IMR-90 (cell line): ENCODE results near the gene C6orf52.

Source experiments
- BHLHE40 ChIP-seq: fragments of 150-350 bp; IDR thresholded peaks from 2 replicates; pipeline ENCODE4 v1.6.1; 2016; ENCODE audit warnings: mild to moderate bottlenecking, low read depth, low read length
- CEBPB ChIP-seq: IDR thresholded peaks from 2 replicates; pipeline ENCODE4 v1.6.1; 2012; ENCODE audit warnings: low read depth, low read length, improper control_type of control experiment
- CHD1 ChIP-seq: IDR thresholded peaks from 2 replicates; pipeline ENCODE4 v1.6.1; 2012; ENCODE audit warnings: low read depth, low read length, improper control_type of control experiment
- FOS ChIP-seq: fragments of 150-350 bp; IDR thresholded peaks from 2 replicates; pipeline ENCODE4 v1.6.1; 2016; ENCODE audit warnings: low read depth, low read length
- NFE2L2 ChIP-seq: fragments of 150-350 bp; IDR thresholded peaks from 2 replicates; pipeline ENCODE4 v1.6.1; 2016; ENCODE audit warnings: low read depth, mild to moderate bottlenecking, low read length
- POLR2A ChIP-seq: IDR thresholded peaks from 2 replicates; pipeline ENCODE4 v1.6.1; 2012; ENCODE audit warnings: mild to moderate bottlenecking, low read depth, low read length
- RAD21 ChIP-seq: IDR thresholded peaks from 2 replicates; pipeline ENCODE4 v1.6.1; 2012; ENCODE audit warnings: low read length, improper control_type of control experiment
- RCOR1 ChIP-seq: IDR thresholded peaks from 2 replicates; pipeline ENCODE4 v1.6.1; 2012; ENCODE audit warnings: mild to moderate bottlenecking, low read length, improper control_type of control experiment; ENCODE audit not compliant: insufficient replicate concordance
- RFX5 ChIP-seq: IDR thresholded peaks from 2 replicates; pipeline ENCODE4 v1.8.0; 2012; ENCODE audit warnings: low read depth, mild to moderate bottlenecking, low read length, moderate library complexity
- SMC3 ChIP-seq: fragments of 150-350 bp; IDR thresholded peaks from 2 replicates; pipeline ENCODE4 v1.6.1; 2016; ENCODE audit warnings: low read depth, mild to moderate bottlenecking, antibody characterized with exemption, low read length, moderate library complexity
- TF ChIP-seq, protein P1 (sequence below): fragments of 150-350 bp; IDR thresholded peaks from 2 replicates; pipeline ENCODE4 v1.6.1; 2017; ENCODE audit warnings: mild to moderate bottlenecking, antibody characterized with exemption, low read length, low read depth
- TF ChIP-seq, protein P2 (sequence below): conservative IDR thresholded peaks from 2 replicates; pipeline ENCODE4 v1.5.1; 2012; ENCODE audit warnings: mild to moderate bottlenecking, low read depth, low read length, improper control_type of control experiment

- TF ChIP-seq CEBPB = no peak
- TF ChIP-seq, protein P1, sequence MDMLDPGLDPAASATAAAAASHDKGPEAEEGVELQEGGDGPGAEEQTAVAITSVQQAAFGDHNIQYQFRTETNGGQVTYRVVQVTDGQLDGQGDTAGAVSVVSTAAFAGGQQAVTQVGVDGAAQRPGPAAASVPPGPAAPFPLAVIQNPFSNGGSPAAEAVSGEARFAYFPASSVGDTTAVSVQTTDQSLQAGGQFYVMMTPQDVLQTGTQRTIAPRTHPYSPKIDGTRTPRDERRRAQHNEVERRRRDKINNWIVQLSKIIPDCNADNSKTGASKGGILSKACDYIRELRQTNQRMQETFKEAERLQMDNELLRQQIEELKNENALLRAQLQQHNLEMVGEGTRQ = no peak
- TF ChIP-seq, protein P2, sequence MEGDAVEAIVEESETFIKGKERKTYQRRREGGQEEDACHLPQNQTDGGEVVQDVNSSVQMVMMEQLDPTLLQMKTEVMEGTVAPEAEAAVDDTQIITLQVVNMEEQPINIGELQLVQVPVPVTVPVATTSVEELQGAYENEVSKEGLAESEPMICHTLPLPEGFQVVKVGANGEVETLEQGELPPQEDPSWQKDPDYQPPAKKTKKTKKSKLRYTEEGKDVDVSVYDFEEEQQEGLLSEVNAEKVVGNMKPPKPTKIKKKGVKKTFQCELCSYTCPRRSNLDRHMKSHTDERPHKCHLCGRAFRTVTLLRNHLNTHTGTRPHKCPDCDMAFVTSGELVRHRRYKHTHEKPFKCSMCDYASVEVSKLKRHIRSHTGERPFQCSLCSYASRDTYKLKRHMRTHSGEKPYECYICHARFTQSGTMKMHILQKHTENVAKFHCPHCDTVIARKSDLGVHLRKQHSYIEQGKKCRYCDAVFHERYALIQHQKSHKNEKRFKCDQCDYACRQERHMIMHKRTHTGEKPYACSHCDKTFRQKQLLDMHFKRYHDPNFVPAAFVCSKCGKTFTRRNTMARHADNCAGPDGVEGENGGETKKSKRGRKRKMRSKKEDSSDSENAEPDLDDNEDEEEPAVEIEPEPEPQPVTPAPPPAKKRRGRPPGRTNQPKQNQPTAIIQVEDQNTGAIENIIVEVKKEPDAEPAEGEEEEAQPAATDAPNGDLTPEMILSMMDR = no peak
- TF ChIP-seq RCOR1 = no peak
- no peak for TF ChIP-seq RFX5
- no peak for TF ChIP-seq POLR2A
- no peak for TF ChIP-seq RAD21
- TF ChIP-seq FOS = no peak
- no peak for TF ChIP-seq CHD1
- TF ChIP-seq NFE2L2 = no peak
- no peak for TF ChIP-seq BHLHE40
- no peak for TF ChIP-seq SMC3
Measured at GRCh38 chr6:10695086-10695657, 756 bp upstream of the C6orf52 start.
